ENCODE measurements around the gene SERPING1. TPM values are rescaled to one million over a fixed set of nuclear protein-coding genes. Genes with fewer than 3 reads are reported as not detected.

SERPING1 gene
- total and polyA plus RNA-seq, 2 of the 13 experiments (the other 11 are each of a cell fraction or from before 2014, with no cell fraction given), result 2.0 to 10.4 TPM

DNA sequence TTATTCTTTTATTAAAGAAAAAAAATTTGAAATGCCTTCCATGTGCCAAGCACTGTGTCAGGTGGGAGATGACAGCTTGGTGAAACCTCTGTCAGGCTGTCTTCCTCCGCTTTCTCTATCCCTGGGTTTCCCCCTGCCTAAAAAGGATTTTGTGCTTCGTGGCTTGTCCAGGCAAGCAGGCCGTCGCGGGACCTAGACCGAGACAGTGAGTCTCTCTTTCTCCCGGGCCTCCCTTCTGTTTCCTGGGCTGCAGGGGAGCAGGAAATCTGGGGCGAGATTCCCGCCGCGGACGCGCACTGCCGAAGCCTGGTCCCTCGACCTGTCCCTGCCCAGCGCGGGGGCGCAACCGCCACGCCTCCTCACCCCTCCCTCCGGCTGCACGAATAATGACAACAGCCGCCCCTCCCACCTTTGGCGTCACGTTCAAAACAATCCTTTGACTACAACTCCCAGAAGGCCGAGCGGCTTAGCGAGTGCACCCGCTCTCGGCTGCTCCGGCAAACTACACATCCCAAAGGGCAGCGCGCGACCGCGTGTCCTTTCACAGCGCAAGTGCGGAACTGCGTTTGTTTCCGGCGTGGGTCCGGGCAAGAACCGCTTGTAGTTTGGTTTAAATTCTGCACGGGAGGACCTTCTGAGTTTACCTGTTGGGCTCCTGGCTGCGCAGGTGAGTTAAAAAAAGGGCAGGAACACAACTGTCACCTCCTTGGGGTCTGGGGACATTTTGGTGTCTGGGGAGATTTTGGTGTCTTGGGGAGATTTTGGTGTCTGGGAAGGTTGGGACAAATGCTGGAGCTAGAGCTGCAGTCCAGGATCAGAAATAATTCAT lies 59.9 kb downstream of the SERPING1 start, which contains the start of gene CLP1 (continued):
- TF ChIP-seq, protein P1, sequence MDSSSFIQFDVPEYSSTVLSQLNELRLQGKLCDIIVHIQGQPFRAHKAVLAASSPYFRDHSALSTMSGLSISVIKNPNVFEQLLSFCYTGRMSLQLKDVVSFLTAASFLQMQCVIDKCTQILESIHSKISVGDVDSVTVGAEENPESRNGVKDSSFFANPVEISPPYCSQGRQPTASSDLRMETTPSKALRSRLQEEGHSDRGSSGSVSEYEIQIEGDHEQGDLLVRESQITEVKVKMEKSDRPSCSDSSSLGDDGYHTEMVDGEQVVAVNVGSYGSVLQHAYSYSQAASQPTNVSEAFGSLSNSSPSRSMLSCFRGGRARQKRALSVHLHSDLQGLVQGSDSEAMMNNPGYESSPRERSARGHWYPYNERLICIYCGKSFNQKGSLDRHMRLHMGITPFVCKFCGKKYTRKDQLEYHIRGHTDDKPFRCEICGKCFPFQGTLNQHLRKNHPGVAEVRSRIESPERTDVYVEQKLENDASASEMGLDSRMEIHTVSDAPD (CRISPR knock-in tag; IDR thresholded peaks at IDR 0.05), result no peak
- TF ChIP-seq ZNF274 (CRISPR knock-in tag; IDR thresholded peaks at IDR 0.05), result peak; percentile 43; the same call in 1 of the 2 replicates
- TF ChIP-seq YY1 (IDR thresholded peaks at IDR 0.05; ENCODE audit: insufficient read depth, insufficient replicate concordance, low read depth, low read length), result peak; percentile 63
- 0 out of 2 replicates have a peak, but pooled peaks have one; percentile 35 for TF ChIP-seq ZNF552 (CRISPR knock-in tag; IDR thresholded peaks at IDR 0.05; ENCODE audit: borderline replicate concordance)
- TF ChIP-seq ZNF773 (CRISPR knock-in tag; IDR thresholded peaks at IDR 0.05; ENCODE audit: borderline replicate concordance), result no peak
- TF ChIP-seq ARHGAP35 (CRISPR knock-in tag; IDR thresholded peaks at IDR 0.05; ENCODE audit: borderline replicate concordance), result no peak; the same call in 1 of the 2 replicates
- TF ChIP-seq ZBTB38 (CRISPR knock-in tag; IDR thresholded peaks at IDR 0.05), result peak; percentile 83; the same call in 1 of the 2 replicates
- peak; percentile 85; the same call in 1 of the 2 replicates for TF ChIP-seq PRMT3 (CRISPR knock-in tag; IDR thresholded peaks at IDR 0.05; ENCODE audit: borderline replicate concordance, low read depth)
- 0 out of 2 replicates have a peak, but pooled peaks have one; percentile 75 for TF ChIP-seq ATF7-NPFF (CRISPR knock-in tag; IDR thresholded peaks at IDR 0.05; ENCODE audit: low read depth)
- no peak for TF ChIP-seq RFX1 (IDR thresholded peaks at IDR 0.05)
- TF ChIP-seq ZFP36L2 (CRISPR knock-in tag; IDR thresholded peaks at IDR 0.05), result 0 out of 2 replicates have a peak, but pooled peaks have one; percentile 79
- TF ChIP-seq SRSF1 (optimal IDR thresholded peaks at IDR 0.05; ENCODE audit: low read depth, low read length), result peak; percentile 57
- no peak for TF ChIP-seq ZNF253 (CRISPR knock-in tag; IDR thresholded peaks at IDR 0.05; ENCODE audit: borderline replicate concordance)
- peak; percentile 65 for TF ChIP-seq NFYB (CRISPR knock-in tag; IDR thresholded peaks at IDR 0.05)
- TF ChIP-seq HDAC1 (CRISPR knock-in tag; IDR thresholded peaks at IDR 0.05), result peak; percentile 80; the same call in 1 of the 2 replicates
- TF ChIP-seq ZNF747 (CRISPR knock-in tag; IDR thresholded peaks at IDR 0.05; ENCODE audit: borderline replicate concordance), result peak; percentile 93; the same call in 1 of the 2 replicates
- peak; percentile 91 for TF ChIP-seq FOXO1 (CRISPR knock-in tag; IDR thresholded peaks at IDR 0.05)
- peak; percentile 71 to 91 for TF ChIP-seq POLR2A (IDR thresholded peaks at IDR 0.05; ENCODE audit: insufficient read depth in 1 of 2, low read depth in 2 of 2, low read length in 2 of 2)
- no peak for TF ChIP-seq ZNF121 (CRISPR knock-in tag; IDR thresholded peaks at IDR 0.05)
- TF ChIP-seq, protein P2, sequence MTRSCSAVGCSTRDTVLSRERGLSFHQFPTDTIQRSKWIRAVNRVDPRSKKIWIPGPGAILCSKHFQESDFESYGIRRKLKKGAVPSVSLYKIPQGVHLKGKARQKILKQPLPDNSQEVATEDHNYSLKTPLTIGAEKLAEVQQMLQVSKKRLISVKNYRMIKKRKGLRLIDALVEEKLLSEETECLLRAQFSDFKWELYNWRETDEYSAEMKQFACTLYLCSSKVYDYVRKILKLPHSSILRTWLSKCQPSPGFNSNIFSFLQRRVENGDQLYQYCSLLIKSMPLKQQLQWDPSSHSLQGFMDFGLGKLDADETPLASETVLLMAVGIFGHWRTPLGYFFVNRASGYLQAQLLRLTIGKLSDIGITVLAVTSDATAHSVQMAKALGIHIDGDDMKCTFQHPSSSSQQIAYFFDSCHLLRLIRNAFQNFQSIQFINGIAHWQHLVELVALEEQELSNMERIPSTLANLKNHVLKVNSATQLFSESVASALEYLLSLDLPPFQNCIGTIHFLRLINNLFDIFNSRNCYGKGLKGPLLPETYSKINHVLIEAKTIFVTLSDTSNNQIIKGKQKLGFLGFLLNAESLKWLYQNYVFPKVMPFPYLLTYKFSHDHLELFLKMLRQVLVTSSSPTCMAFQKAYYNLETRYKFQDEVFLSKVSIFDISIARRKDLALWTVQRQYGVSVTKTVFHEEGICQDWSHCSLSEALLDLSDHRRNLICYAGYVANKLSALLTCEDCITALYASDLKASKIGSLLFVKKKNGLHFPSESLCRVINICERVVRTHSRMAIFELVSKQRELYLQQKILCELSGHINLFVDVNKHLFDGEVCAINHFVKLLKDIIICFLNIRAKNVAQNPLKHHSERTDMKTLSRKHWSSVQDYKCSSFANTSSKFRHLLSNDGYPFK (CRISPR knock-in tag; IDR thresholded peaks at IDR 0.05; ENCODE audit: borderline replicate concordance), result peak; percentile 86; the same call in 1 of the 2 replicates
- TF ChIP-seq FOXM1 (CRISPR knock-in tag; IDR thresholded peaks at IDR 0.05), result no peak
- TF ChIP-seq ZNF850 (CRISPR knock-in tag; conservative IDR thresholded peaks at IDR 0.05), result no peak
- no peak for TF ChIP-seq ZNF260 (CRISPR knock-in tag; IDR thresholded peaks at IDR 0.05; ENCODE audit: borderline replicate concordance, low read depth)
- TF ChIP-seq ZNF224 (CRISPR knock-in tag; IDR thresholded peaks at IDR 0.05), result peak; percentile 87; the same call in 1 of the 2 replicates
